ENCODE results near the gene ABCB1. TPM values are rescaled to one million over a fixed set of nuclear protein-coding genes. Genes with fewer than 3 reads are reported as not detected.

The ABCB1 gene
- polyA plus RNA-seq, 6 donors from 2014 or later: 12.1 to 21.9 (median 14.9) TPM

DNA sequence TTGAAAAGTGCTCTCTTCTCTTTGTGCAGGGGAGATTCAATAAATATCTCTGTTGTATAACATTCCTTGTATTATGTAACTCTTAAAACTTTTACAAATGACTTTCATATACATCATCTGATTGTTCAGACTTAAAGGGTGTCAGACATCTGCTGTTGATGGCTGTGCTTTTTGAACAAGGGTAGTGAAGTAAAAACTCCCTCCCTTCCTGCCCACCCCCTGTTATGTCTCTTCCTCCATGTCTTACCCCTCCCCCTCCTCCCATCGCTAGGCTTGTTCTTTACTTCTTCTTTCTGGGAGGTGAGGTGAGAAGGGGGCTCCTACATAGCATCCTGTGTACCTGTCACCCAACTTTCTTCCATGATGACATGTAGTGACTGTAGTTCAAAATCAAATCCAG is 101.8 kb downstream of the ABCB1 start:
- Mint-ChIP-seq H3K36me3 (no peaks in the 10 kb centered on the region), H3K4me1 (peaks cover 28 to 40% (median 32%) of the 10 kb centered on the region in 3 donors), H3K4me3 (peak overlapping the region in 7 of 8 donors; percentile 5 to 72 (median 65)), H3K27me3 (no peaks in the 10 kb centered on the region), H3K9me3 (no peaks in the 10 kb centered on the region), H3K27ac (peak overlapping the region; percentile 78 to 96 (median 91))
- DNase-seq: peak; percentile 69
- ATAC-seq (ENCODE audit: low read depth in 2 of 2): peak; percentile 97 to 98

DNA sequence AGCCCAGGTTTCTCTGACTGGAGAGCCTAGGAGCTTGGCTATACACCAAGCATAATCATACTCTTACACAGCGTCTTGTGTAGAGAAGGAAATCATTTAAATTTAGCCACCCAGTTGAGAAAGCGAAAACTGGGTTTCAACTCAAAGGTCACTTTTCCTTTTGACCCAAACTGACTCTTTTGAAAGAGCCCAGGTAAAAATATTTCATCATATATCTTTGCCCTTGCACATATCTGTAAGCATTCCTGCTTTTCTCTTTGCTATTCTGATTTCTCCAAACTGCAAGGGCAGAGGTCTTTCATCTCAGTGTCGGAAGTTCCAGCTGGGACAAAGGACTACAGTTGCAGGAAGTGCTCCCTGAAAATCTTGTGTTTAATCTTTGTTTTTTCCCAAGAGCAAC is 103.2 kb downstream of the ABCB1 start:
- H3K27me3 Mint-ChIP-seq: no peaks in the 10 kb centered on the region
- H3K4me3 Mint-ChIP-seq: no peak overlapping the region
- H3K36me3 Mint-ChIP-seq: no peaks in the 10 kb centered on the region
- ATAC-seq (ENCODE audit: low read depth in 2 of 2) (no peak), DNase-seq (no peak)
- peaks cover 0 to 2% (median 0%) of the 10 kb centered on the region in 7 donors for H3K9me3 Mint-ChIP-seq
- H3K27ac Mint-ChIP-seq: peak overlapping the region in 3 of 6 donors; percentile 44 to 91 (median 54)
- H3K4me1 Mint-ChIP-seq: peaks cover 28 to 40% (median 32%) of the 10 kb centered on the region in 3 donors

DNA sequence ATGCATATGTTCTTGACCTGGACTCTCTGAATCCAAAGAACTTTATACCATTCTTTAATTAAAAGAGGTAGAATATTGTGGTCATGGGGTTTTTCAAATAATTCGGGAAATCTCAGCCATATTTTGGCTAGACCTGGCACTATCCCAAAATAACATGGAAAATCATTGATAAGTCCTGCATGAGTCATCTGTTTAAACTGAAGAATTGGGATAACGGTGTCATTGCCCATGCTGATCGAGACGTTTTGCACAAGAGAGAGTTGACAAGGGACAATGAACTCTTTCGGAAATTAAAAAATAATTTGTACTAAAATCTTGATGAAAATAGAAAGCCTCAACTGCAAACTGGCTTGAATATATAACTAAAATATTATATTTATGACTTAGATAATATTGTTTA is 105.3 kb downstream of the ABCB1 start:
- Mint-ChIP-seq H3K27me3 (no peaks in the 10 kb centered on the region), H3K4me1 (peaks cover 20 to 26% (median 22%) of the 10 kb centered on the region in 3 donors), H3K9me3 (peaks cover 0 to 4% (median 0%) of the 10 kb centered on the region in 7 donors), H3K36me3 (no peaks in the 10 kb centered on the region), H3K27ac (no peak overlapping the region), H3K4me3 (no peak overlapping the region)
- ATAC-seq (ENCODE audit: low read depth in 2 of 2): no peak
- no peak for DNase-seq

DNA sequence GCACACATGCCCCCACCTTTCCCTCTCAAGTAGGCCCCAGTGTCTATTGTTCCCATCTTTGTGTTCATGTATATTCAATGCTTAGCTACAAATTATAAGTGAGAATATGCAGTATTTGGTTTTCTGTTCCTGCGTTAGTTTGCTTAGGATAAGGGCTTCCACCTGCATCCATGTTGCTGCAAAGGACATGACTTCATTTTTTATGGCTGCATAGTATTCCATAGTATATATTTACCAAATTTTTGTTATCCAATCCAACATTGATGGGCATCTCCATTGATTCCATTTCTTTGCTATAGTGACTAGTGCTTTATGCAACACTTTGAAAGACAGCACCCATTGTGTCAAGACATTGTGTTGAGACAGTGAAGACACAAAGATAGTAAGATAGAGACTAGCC is 106.2 kb downstream of the ABCB1 start:
- DNase-seq (no peak), ATAC-seq (ENCODE audit: low read depth in 2 of 2) (no peak)
- H3K4me1 Mint-ChIP-seq: peaks cover 14 to 18% (median 14%) of the 10 kb centered on the region in 3 donors
- no peak overlapping the region for H3K4me3 Mint-ChIP-seq
- no peaks in the 10 kb centered on the region for H3K36me3 Mint-ChIP-seq
- no peaks in the 10 kb centered on the region for H3K27me3 Mint-ChIP-seq
- H3K9me3 Mint-ChIP-seq: peaks cover 0 to 4% (median 0%) of the 10 kb centered on the region in 7 donors
- H3K27ac Mint-ChIP-seq: peak overlapping the region in 1 of 6 donors; percentile 43

DNA sequence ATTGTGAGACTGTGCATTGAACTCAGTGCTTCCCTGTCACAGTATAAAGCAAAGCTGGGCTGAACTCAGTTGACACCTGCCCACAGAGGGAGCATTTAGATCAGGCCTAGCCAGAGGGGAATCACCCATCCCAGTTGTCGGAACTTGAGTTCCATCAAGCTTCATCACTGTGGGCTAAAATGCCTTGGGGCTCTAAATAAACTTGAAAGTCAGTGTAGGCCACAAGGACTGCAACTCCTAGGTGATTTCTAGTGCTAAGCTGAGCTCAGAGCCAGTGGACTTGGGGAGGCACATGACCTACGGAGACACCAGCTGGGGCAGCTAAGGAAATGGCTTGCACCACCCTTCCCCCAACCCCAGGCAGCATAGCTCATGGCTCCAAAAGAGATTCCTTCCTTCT is 117.6 kb downstream of the ABCB1 start:
- H3K9me3 Mint-ChIP-seq: no peaks in the 10 kb centered on the region
- H3K27me3 Mint-ChIP-seq: no peaks in the 10 kb centered on the region
- H3K4me3 Mint-ChIP-seq: no peak overlapping the region
- peak overlapping the region in 1 of 6 donors; percentile 12 for H3K27ac Mint-ChIP-seq
- DNase-seq: no peak
- peaks cover 4 to 8% (median 6%) of the 10 kb centered on the region in 3 donors for H3K4me1 Mint-ChIP-seq
- no peak for ATAC-seq (ENCODE audit: low read depth in 2 of 2)
- H3K36me3 Mint-ChIP-seq: no peaks in the 10 kb centered on the region

DNA sequence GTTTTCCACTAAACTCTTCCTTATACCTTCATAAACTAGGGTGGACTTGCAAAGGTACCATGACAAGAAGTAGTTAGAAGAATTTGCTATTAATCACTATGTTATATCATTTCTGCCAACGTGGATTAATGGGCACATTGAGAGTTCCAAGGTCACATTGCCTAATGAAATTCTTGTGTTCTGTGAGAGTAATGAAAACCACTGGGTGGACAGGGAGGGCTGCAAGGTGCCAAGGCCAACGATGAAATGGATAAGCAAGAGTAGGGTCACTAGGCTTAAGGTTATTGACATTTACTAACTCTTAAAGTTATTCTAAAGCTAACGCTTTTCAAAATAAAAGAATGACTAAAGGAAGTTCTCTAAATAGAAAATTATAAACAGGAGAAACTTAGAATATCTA is 118.6 kb downstream of the ABCB1 start:
- Mint-ChIP-seq H3K36me3 (no peaks in the 10 kb centered on the region), H3K27me3 (no peaks in the 10 kb centered on the region), H3K9me3 (no peaks in the 10 kb centered on the region), H3K4me1 (peaks cover 4 to 11% (median 10%) of the 10 kb centered on the region in 3 donors), H3K27ac (no peak overlapping the region), H3K4me3 (no peak overlapping the region)
- DNase-seq (no peak), ATAC-seq (ENCODE audit: low read depth in 2 of 2) (no peak)

DNA sequence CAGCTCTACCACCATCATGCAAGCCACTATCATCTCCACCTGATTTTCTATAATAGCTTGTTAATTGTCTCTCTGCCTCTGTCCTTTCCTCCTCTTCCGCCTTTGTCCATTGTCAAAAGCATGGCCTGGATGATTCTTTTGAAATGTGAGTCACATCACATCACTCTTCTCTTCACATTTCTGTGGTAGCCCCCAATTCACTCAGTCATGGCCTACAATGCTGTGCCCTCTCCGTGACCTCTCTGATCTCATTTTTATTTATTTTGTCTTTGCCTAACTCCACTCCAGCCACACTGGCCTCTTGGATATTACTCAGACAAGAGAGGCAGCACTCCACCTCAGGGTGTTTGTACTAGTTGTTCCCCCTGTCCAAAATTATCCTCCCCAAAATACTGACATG is 120.3 kb downstream of the ABCB1 start:
- Mint-ChIP-seq H3K36me3 (no peaks in the 10 kb centered on the region), H3K27me3 (no peaks in the 10 kb centered on the region)
- no peak for ATAC-seq (ENCODE audit: low read depth in 2 of 2)

DNA sequence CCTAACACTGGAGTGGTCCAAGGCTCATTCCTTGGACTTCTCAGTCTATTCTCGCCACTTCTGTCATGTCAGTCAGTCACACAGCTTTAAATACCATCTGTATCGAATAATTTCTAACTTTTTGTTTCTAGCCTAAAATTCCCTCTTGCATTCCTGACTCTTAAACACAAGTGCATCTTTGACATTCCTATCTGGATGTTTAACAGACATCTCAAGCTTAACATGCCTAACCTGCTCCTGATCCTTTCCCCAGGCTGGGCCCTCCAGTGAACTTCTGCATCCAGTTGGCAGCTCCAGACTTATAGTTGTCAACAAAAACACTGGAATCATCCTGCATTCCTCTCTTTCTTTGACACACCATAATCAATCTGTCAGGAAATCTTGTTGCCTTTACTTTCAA is 120.7 kb downstream of the ABCB1 start:
- H3K4me1 Mint-ChIP-seq: peaks cover 15 to 23% (median 23%) of the 10 kb centered on the region in 3 donors
- no peak overlapping the region for H3K27ac Mint-ChIP-seq

More for the DNA sequence above, 120.3 kb downstream of the ABCB1 start:
- Mint-ChIP-seq H3K9me3 (no peaks in the 10 kb centered on the region), H3K4me1 (peaks cover 14 to 24% (median 22%) of the 10 kb centered on the region in 3 donors), H3K27ac (no peak overlapping the region), H3K4me3 (no peak overlapping the region)
- no peak for DNase-seq

DNA sequence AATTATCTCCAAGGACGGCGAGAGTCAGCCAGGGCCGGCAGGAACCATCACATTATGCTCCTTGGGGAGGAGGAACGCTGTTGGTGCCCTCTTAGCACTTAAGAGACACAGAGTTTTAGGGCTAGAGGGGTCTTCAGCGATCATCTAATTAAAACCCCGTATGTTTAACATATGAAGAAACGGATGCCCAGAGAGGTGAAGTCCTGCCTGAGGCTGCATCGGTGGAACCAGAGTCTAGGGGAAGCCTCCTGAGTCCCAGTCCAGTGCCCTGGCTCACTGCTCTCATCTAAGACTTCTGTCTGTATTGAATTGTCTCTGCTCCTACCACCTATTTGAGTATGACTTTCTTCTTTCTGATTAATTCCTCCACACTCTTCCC is 124.5 kb downstream of the ABCB1 start:
- Mint-ChIP-seq H3K36me3 (no peaks in the 10 kb centered on the region), H3K4me1 (peaks cover 33 to 49% (median 37%) of the 10 kb centered on the region in 3 donors), H3K27me3 (no peaks in the 10 kb centered on the region), H3K4me3 (peak overlapping the region; percentile 81 to 94 (median 91)), H3K27ac (peak overlapping the region; percentile 91 to 98 (median 96)), H3K9me3 (no peaks in the 10 kb centered on the region)
- DNase-seq: no peak
- ATAC-seq (ENCODE audit: low read depth in 2 of 2): no peak

More for the DNA sequence above, 120.7 kb downstream of the ABCB1 start:
- DNase-seq (no peak), ATAC-seq (ENCODE audit: low read depth in 2 of 2) (no peak)
- no peak overlapping the region for H3K4me3 Mint-ChIP-seq
- no peaks in the 10 kb centered on the region for H3K27me3 Mint-ChIP-seq
- no peaks in the 10 kb centered on the region for H3K36me3 Mint-ChIP-seq
- H3K9me3 Mint-ChIP-seq: no peaks in the 10 kb centered on the region

DNA sequence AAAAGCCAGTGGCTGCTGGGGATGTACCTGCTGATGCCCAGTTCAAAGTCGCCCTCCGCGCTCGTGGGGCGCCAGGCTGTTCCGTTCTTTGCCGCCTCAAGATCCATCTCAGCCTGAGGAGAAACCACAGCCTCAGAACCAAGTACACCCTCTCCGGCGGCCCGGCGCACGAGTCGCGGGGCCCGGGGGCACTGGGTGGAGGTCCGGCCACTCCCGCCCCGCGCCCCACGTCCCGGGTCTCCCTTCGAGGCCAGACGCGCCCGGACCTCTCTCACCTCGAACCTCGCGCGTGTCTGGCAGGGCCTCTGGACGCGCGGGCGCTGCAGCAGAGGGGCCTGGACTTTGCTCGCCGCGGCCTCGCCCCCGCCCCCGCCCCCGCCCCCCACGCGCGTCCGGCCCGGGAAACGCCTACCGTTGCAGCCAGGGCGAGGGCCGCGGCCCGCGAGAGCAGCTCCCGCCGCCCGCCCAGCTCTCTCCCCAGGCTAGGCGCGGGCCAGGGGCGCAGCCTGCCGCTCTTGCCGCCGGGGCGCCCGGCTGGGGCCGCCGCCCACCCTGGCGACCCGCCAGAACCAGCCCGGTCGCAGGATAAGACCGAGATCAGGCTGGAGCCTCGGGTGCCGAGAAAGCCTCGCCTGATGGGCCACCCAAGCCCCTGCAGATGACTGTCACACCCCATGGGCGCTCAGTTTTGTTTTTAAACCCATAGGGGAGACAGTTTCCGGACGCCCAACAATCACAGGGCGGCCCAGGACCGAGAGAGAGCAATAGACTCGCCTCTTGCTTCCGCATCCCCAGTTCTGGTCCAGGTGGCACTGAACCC is 125.1 kb downstream of the ABCB1 start, which contains the start of gene ABCB4:
ABCB4 (minus strand) TSS at position 322 of the 820 bp plus-strand sequence; CDS start at position 107, 215 bp downstream.
- Mint-ChIP-seq H3K4me3 (peak within 1 kb of the TSS; percentile 81 to 97 (median 95)), H3K27ac (peak within 1 kb of the TSS; percentile 91 to 99 (median 98)), H3K9me3 (peaks cover 0 to 1% (median 0%) of the 10 kb centered on the region in 7 donors), H3K27me3 (no peaks in the 10 kb centered on the region), H3K4me1 (peaks cover 33 to 53% (median 37%) of the 10 kb centered on the region in 3 donors), H3K36me3 (no peaks in the 10 kb centered on the region)
- DNase-seq (peak; percentile 55), ATAC-seq (ENCODE audit: low read depth in 2 of 2) (peak; percentile 27 to 44)

DNA sequence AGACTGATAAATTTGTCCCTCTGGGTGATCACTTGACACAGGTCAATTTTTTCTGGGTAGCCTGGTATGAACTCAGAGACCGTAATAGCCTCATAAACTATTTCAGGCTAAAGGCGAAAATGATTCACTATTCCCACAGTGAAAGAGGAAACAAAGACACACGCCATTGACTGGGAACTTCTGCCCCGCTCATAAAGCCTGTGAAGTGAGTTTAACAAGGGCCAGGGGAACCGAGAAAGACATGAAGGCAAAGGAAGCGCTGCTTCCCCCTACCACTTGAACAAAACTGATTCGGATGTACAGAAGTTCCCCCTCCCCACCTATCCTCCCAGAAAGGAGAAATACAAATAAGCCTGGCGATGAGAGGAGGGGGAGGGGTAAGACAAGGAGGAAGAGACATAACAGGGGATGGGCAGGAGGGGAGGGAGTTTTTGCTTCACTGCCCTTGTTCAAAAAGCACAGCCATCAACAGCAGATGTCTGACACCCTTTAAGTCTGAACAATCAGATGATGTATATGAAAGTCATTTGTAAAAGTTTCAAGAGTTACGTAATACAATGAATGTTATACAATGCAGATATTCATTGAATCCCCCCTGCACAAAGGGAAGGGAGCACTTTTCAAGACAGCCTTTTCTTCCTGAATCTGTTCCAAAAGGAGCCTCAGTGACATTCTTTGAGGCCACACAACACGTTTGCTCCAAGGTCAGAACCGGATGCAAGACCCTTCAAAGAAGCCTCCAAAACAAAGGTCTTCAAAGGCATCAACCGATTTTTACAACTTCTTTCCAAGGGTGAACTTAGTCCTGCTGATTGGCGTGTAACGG is 125.9 kb downstream of the ABCB1 start:
- H3K27me3 Mint-ChIP-seq: no peaks in the 10 kb centered on the region
- ATAC-seq (ENCODE audit: low read depth in 2 of 2): peak; percentile 74 to 78
- H3K4me3 Mint-ChIP-seq: peak overlapping the region; percentile 81 to 97 (median 95)
- no peaks in the 10 kb centered on the region for H3K36me3 Mint-ChIP-seq
- peak overlapping the region; percentile 91 to 99 (median 98) for H3K27ac Mint-ChIP-seq
- H3K4me1 Mint-ChIP-seq: peaks cover 33 to 60% (median 44%) of the 10 kb centered on the region in 3 donors
- peaks cover 0 to 4% (median 0%) of the 10 kb centered on the region in 7 donors for H3K9me3 Mint-ChIP-seq
- peak; percentile 87 for DNase-seq

DNA sequence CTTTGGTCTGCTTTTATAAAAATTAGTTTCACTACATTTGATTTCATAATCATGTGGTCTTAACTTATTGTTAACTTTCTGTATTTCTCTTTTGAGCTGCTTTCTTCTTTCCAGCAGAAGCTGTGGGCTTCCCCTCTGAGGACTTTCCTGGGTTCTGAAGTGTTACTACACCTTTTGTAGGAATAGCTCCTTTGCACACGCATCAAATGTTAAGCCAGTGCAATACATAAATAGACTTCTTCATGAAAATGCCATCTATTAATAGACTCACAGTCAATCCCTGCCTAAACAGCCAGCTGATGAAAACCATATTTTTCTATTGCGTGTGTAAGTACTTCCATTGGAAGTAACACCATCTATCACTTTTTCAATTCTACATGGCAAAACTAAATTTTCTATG is 126.7 kb downstream of the ABCB1 start:
- no peaks in the 10 kb centered on the region for H3K27me3 Mint-ChIP-seq
- no peaks in the 10 kb centered on the region for H3K36me3 Mint-ChIP-seq
- peak overlapping the region in 5 of 6 donors; percentile 94 to 99 (median 99) for H3K27ac Mint-ChIP-seq
- peak overlapping the region; percentile 81 to 97 (median 95) for H3K4me3 Mint-ChIP-seq
- DNase-seq (peak; percentile 11), ATAC-seq (ENCODE audit: low read depth in 2 of 2) (no peak)
- H3K4me1 Mint-ChIP-seq: peaks cover 38 to 68% (median 49%) of the 10 kb centered on the region in 3 donors
- peaks cover 0 to 4% (median 0%) of the 10 kb centered on the region in 7 donors for H3K9me3 Mint-ChIP-seq

DNA sequence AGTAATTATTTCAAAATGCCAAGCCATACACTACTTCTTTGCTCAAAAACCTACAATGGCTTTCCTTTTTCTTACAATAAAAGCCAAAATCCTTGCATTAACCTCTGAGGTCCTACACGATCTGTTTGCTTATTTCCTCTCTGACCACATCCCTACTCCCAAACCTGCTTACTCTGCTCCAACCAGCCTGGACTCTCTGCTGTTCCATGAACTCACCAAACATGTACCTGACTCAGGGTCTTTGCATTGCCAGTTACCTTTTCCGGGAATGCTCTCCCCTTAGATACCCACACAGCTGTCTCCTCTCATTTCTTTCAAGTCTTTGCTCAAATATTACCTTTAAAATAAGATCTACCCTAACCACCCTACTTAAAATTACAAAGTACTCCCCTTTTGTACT is 127.5 kb downstream of the ABCB1 start:
- Mint-ChIP-seq H3K4me1 (peaks cover 38 to 74% (median 52%) of the 10 kb centered on the region in 3 donors), H3K36me3 (no peaks in the 10 kb centered on the region), H3K27ac (peak overlapping the region in 5 of 6 donors; percentile 16 to 98 (median 56)), H3K4me3 (peak overlapping the region in 6 of 8 donors; percentile 36 to 95 (median 70)), H3K9me3 (peaks cover 0 to 4% (median 0%) of the 10 kb centered on the region in 7 donors), H3K27me3 (no peaks in the 10 kb centered on the region)
- ATAC-seq (ENCODE audit: low read depth in 2 of 2) (no peak), DNase-seq (no peak)
